Left lung (tissue), 14 donors: ENCODE measurements around the gene CCDC102B. TPM values are rescaled to one million over a fixed set of nuclear protein-coding genes. Genes with fewer than 3 reads are reported as not detected.

Experiments used
- ATAC-seq: fragments of 200-7000 bp; cut with Tn5 transposase; one replicate; pipeline ENCODE4 v1.9.1; 2020; ENCODE audit warnings: moderate library complexity
- DNase-seq, 4 donors: peaks; one replicate each; pipeline ENCODE4 v3.0.0-alpha.2; 2013 to 2020
- H3K27ac ChIP-seq, 2 donors: fragments of 200-600 bp; sonication (generic) in 1 of 2; one replicate each; pipeline versions ENCODE4 v1.5.0 to v1.8.0; 2020 to 2021
- H3K27me3 ChIP-seq, 2 donors: fragments of 200-600 bp; sonication (generic) in 1 of 2; one replicate each; pipeline versions ENCODE4 v1.5.0 to v1.8.0; 2020 to 2021
- H3K36me3 ChIP-seq, 2 donors: fragments of 200-600 bp; sonication (generic) in 1 of 2; one replicate each; pipeline versions ENCODE4 v1.5.0 to v1.8.0; 2020 to 2021
- H3K4me1 ChIP-seq, 2 donors: fragments of 200-600 bp; one replicate each; pipeline ENCODE4 v1.8.0; 2021
- H3K4me3 ChIP-seq, 2 donors: fragments of 200-600 bp; sonication (generic) in 1 of 2; one replicate each; pipeline versions ENCODE4 v1.5.0 to v1.8.0; 2020 to 2021; ENCODE audit warnings: mild to moderate bottlenecking in 1 of 2
- H3K9me3 ChIP-seq, 2 donors: fragments of 200-600 bp; sonication (generic) in 1 of 2; one replicate each; pipeline versions ENCODE4 v1.5.0 to v1.8.0; 2020 to 2021
- intact Hi-C, 2 donors: fragments of 100-400 bp; cut with DNase I; formaldehyde crosslinking; loops; one replicate each; pipeline versions ENCODE4 v1.11.2 to v1.14.2; 2022
- long read RNA-seq, 12 donors: library from polyadenylated mRNA in 2 of 12; unstranded in 2 of 12; transcript quantifications; one replicate each; pipeline ENCODE4 v2.0.0 and lab custom pipeline, GENCODE V29; 2019 to 2026
- polyA plus RNA-seq, 6 donors: library from polyadenylated mRNA; unstranded; fragments of 120-200 nt; gene quantifications; one replicate each; pipeline ENCODE4 v1.2.1, GENCODE V29; 2013; ENCODE audit not compliant: insufficient read length in 6 of 6
- total RNA-seq, 2 donors: library from RNA; stranded (reverse); fragmentation: NEBNext Ultra II Directional; extraction: Animal tissue kit (Norgen Biotek cat#: 25700); gene quantifications; one replicate each; pipeline ENCODE4 v1.2.1, GENCODE V29; 2021
- TF ChIP-seq, protein P1 (sequence below), 2 donors: fragments of 200-600 bp; sonication (generic) in 1 of 2; IDR thresholded peaks; one replicate each; pipeline versions ENCODE4 v1.5.0 to v1.8.0; 2021; ENCODE audit warnings: antibody characterized with exemption in 2 of 2
- donor health status: DM: no; HTN: yes; CAD: no.
- donor health status: DM: no; HTN: no; CAD: no.

Gene CCDC102B
- 10 to 100 TPM; 60.7 to 78.3 TPM for total RNA-seq
- 10 to 100 TPM; 10.6 to 22.3 (median 15.1) TPM for polyA plus RNA-seq
- long read RNA-seq, donor 1, partial matches to known transcripts: 0 of 2 reads
- long read RNA-seq, donor 1, other reads (novel, unspliced or antisense): 0 of 2 reads
- long read RNA-seq, donor 2, partial matches to known transcripts: 0 of 2 reads
- long read RNA-seq, donor 2, other reads (novel, unspliced or antisense): 0 of 2 reads
- long read RNA-seq, donor 3, partial matches to known transcripts: 0 of 2 reads
- long read RNA-seq, donor 3, other reads (novel, unspliced or antisense): 0 of 2 reads
- long read RNA-seq, donor 4, partial matches to known transcripts: 4 of 17 reads
- long read RNA-seq, donor 4, other reads (novel, unspliced or antisense): 10 of 17 reads
- long read RNA-seq, donor 5: 0 reads
- long read RNA-seq, donor 6, partial matches to known transcripts: 0 of 2 reads
- long read RNA-seq, donor 6, other reads (novel, unspliced or antisense): 0 of 2 reads
- long read RNA-seq, donor 7: 0 reads
- long read RNA-seq, donor 8: 0 reads
- long read RNA-seq, donor 9: 0 reads
- long read RNA-seq, donor 10, partial matches to known transcripts: 5 of 17 reads
- long read RNA-seq, donor 10, other reads (novel, unspliced or antisense): 6 of 17 reads
- long read RNA-seq, donor 11: 0 reads
- long read RNA-seq, donor 12: 0 reads

DNA sequence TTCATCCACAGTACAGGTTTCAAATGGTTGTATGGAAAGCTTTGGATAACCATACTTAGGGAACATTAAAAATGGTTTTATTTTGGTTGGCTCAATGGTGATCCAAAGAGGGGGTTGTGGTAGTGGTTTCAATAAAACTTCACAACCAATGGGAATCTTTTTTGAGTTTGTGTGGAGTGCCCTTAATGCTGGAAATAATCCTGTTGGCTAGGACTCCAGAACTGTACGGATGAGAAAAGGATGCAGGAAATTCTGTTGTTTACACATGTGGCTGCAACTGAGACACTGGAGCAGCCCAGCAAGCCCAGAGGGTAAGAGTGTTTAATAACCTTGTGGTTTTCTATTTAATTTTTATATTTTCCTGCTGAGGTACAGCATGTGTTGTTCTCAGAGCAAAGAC lies at the start of gene CCDC102B:
TSS of gene CCDC102B (plus strand) at position 210 of the 400 bp plus-strand sequence. CDS start 38,684 bp downstream, outside the sequence.
- H3K4me1 ChIP-seq: no peaks in the 10 kb centered on the region
- TF ChIP-seq, protein P1, sequence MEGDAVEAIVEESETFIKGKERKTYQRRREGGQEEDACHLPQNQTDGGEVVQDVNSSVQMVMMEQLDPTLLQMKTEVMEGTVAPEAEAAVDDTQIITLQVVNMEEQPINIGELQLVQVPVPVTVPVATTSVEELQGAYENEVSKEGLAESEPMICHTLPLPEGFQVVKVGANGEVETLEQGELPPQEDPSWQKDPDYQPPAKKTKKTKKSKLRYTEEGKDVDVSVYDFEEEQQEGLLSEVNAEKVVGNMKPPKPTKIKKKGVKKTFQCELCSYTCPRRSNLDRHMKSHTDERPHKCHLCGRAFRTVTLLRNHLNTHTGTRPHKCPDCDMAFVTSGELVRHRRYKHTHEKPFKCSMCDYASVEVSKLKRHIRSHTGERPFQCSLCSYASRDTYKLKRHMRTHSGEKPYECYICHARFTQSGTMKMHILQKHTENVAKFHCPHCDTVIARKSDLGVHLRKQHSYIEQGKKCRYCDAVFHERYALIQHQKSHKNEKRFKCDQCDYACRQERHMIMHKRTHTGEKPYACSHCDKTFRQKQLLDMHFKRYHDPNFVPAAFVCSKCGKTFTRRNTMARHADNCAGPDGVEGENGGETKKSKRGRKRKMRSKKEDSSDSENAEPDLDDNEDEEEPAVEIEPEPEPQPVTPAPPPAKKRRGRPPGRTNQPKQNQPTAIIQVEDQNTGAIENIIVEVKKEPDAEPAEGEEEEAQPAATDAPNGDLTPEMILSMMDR (IDR thresholded peaks at IDR 0.05): no peak
- no peaks in the 10 kb centered on the region for H3K9me3 ChIP-seq
- peak within 1 kb of the TSS; percentile 14 to 69 for H3K27ac ChIP-seq
- peak within 1 kb of the TSS; percentile 14 to 29 for H3K4me3 ChIP-seq
- intact Hi-C loops: no loop called here
- H3K36me3 ChIP-seq: no peaks in the 10 kb centered on the region
- peak in 1 of 4 donors; percentile 24 for DNase-seq
- no peaks in the 10 kb centered on the region for H3K27me3 ChIP-seq
- ATAC-seq: peak; percentile 79

DNA sequence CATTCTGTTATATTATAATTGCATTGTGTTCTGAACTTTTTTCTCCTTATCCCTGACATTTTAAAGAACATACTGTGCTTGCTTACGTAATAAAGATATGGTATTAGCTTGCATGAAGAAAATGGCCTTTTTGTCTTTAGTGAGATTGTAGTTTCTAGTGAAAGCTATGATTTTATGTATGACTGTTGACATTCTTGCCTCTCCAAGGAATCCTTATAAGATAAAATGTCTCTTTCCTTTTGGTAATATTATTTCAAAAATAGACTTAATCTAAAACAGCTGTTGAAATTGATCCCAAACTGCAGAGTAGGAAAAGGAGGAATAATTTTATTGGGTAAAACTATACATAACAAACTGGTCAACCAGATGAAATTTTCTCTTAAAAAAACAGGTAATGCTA lies 40.8 kb upstream of the CCDC102B start:
- Histone ChIP-seq H3K9me3 (peaks cover 0 to 13% of the 10 kb centered on the region in 2 donors), H3K4me3 (no peak overlapping the region), H3K4me1 (no peaks in the 10 kb centered on the region), H3K36me3 (no peaks in the 10 kb centered on the region), H3K27ac (no peak overlapping the region), H3K27me3 (no peaks in the 10 kb centered on the region)
- ATAC-seq: no peak
- intact Hi-C loops: no loop called here
- TF ChIP-seq, protein P1 (IDR thresholded peaks at IDR 0.05): no peak
- no peak for DNase-seq

DNA sequence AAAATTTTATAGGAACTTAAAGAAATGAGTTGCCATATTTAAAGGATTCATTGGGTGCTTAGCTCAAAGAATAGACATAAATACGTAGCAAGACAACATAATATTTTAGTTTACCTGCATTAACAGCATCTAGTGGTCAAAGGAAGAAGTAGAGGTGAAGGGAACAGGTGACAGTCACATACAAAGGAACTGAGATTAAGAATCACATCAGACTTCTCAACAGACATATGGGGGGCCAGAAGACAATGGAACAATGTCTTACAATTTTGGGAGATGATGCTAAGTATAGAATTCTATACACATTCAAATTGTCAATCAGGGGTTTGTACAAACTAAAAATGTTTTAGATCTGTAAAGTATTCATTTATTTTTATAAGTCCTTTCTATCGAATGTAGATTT lies 38.6 kb upstream of the CCDC102B start:
- H3K27me3 ChIP-seq: no peaks in the 10 kb centered on the region
- peaks cover 0 to 13% of the 10 kb centered on the region in 2 donors for H3K9me3 ChIP-seq
- intact Hi-C loops: no loop called here
- no peak overlapping the region for H3K27ac ChIP-seq
- DNase-seq: no peak
- no peak overlapping the region for H3K4me3 ChIP-seq
- TF ChIP-seq, protein P1 (IDR thresholded peaks at IDR 0.05): no peak
- no peak for ATAC-seq
- no peaks in the 10 kb centered on the region for H3K4me1 ChIP-seq
- H3K36me3 ChIP-seq: no peaks in the 10 kb centered on the region

DNA sequence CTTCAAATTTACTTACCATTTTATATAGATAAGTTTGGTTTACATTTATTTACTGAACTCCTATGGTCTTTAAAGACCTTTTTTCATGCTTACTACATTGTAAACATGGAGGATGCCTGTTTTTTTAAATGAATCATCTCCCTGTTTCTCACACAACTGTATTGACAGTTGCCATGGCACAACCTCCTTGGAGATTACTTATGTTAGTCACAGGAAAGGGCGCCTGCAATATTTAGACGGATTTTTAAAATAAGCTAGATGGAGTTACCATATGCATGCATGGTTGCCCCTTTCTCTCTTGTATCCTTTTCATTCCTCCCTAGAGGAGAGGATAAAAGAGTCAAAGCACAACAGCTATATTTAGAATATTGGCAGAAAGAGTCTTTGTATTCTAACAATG lies 34.8 kb upstream of the CCDC102B start:
- no peaks in the 10 kb centered on the region for H3K36me3 ChIP-seq
- intact Hi-C loops: no loop called here
- DNase-seq (no peak), ATAC-seq (no peak)
- H3K4me3 ChIP-seq: no peak overlapping the region
- TF ChIP-seq, protein P1 (IDR thresholded peaks at IDR 0.05): no peak
- no peaks in the 10 kb centered on the region for H3K27me3 ChIP-seq
- H3K9me3 ChIP-seq: peaks cover 0 to 13% of the 10 kb centered on the region in 2 donors
- H3K27ac ChIP-seq: no peak overlapping the region
- H3K4me1 ChIP-seq: no peaks in the 10 kb centered on the region

DNA sequence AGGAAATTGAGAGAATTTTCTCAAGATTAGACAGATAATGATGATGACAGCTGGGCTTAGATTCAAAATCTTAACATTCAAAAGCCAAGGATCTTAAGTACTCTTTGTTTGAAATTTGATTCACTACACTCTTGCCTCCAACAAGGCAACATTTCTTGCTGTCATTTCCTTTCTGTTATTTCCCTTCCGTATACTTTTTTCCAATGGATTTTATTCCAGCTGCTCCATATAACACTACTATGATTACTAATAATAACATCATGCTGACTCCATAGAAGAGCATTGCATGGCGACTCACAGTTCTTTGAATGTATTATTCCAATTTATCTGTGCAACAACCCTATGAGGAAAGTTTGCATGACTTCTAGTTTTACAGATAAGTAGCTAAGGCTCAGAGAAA lies 33.9 kb upstream of the CCDC102B start:
- Histone ChIP-seq H3K27me3 (no peaks in the 10 kb centered on the region), H3K36me3 (no peaks in the 10 kb centered on the region), H3K9me3 (peaks cover 0 to 6% of the 10 kb centered on the region in 2 donors), H3K27ac (no peak overlapping the region), H3K4me1 (no peaks in the 10 kb centered on the region), H3K4me3 (no peak overlapping the region)
- ATAC-seq (no peak), DNase-seq (no peak)
- intact Hi-C loops: no loop called here
- TF ChIP-seq, protein P1 (IDR thresholded peaks at IDR 0.05): no peak
